A549 (cell line): ENCODE results near the gene WNT9A. TPM values are rescaled to one million over a fixed set of nuclear protein-coding genes. Genes with fewer than 3 reads are reported as not detected.

Experiments
- ATAC-seq, 2 experiments: fragments of 200-7000 bp in 1 of 2; fragments of >200 bp in 1 of 2; cut with Nextera tagmentation in 1 of 2; cut with Tn5 transposase in 1 of 2; 3 replicates each; pipeline versions ENCODE4 v1.8.0 to v1.9.1; 2018 to 2020; ENCODE audit warnings: mild to moderate bottlenecking in 1 of 2, moderate library complexity in 1 of 2
- CTCF ChIA-PET: fragments of 300-600 bp; sonication (Branson Sonifier 250); formaldehyde crosslinking; extraction: SDS; loops from one replicate; lab custom pipeline; 2021; ENCODE audit warnings: antibody characterized with exemption, inconsistent platforms; lab: Yijun Ruan, JAX
- POLR2A ChIA-PET: fragments of 350-600 bp; formaldehyde crosslinking; extraction: SDS; loops from one replicate; lab custom pipeline; 2021; ENCODE audit warnings: antibody characterized with exemption, inconsistent platforms; lab: Yijun Ruan, JAX
- DNase-seq, 2 experiments: peaks; one replicate each; pipeline versions ENCODE4 v3.0.0 to v3.0.0-alpha.2; 2011 to 2016; ENCODE audit warnings: low read depth in 1 of 2, low spot score in 1 of 2
- FAIRE-seq: peaks from 2 replicates; lab custom pipeline; 2011; peaks lifted over from hg19 to GRCh38; lab: Jason Lieb, UNC
- H3K27ac ChIP-seq, 2 experiments: fragments of >200 bp; sonication (Bioruptor Twin); formaldehyde crosslinking; 3 replicates each; pipeline ENCODE4 v1.5.1; 2016 to 2017
- H3K4me1 ChIP-seq: fragments of >200 bp; sonication (Bioruptor Twin); formaldehyde crosslinking; 3 replicates; pipeline ENCODE4 v1.6.1; 2016
- H3K4me2 ChIP-seq: fragments of >200 bp; sonication (Bioruptor Twin); formaldehyde crosslinking; 3 replicates; pipeline ENCODE4 v1.6.1; 2016
- H3K4me3 ChIP-seq: fragments of >200 bp; sonication (Bioruptor Twin); formaldehyde crosslinking; 3 replicates; pipeline ENCODE4 v1.5.1; 2016
- H3K9me3 ChIP-seq: fragments of >200 bp; sonication (Bioruptor Twin); formaldehyde crosslinking; 3 replicates; pipeline ENCODE4 v1.6.1; 2016
- BCL3 ChIP-seq: fragments of >200 bp; sonication (Bioruptor Twin); formaldehyde crosslinking; IDR thresholded peaks from 3 replicates; pipeline ENCODE4 v1.6.1; 2016
- CBX8 ChIP-seq: fragments of 200-600 bp; sonication (generic); IDR thresholded peaks from 2 replicates; pipeline ENCODE4 v1.6.1; 2016
- CEBPB ChIP-seq, 2 experiments: fragments of >200 bp in 1 of 2; sonication (Bioruptor Twin) in 1 of 2; formaldehyde crosslinking in 1 of 2; IDR thresholded peaks; 2 replicates each; pipeline ENCODE4 v1.6.1; 2012 to 2016
- CHD4 ChIP-seq: fragments of 200-600 bp; sonication (generic); IDR thresholded peaks from 2 replicates; pipeline ENCODE4 v1.6.1; 2016; ENCODE audit warnings: antibody characterized with exemption, mild to moderate bottlenecking, borderline replicate concordance
- E2F6 ChIP-seq: IDR thresholded peaks from 2 replicates; pipeline ENCODE4 v1.6.1; 2012; ENCODE audit warnings: low read depth, borderline replicate concordance
- EHMT2 ChIP-seq: fragments of 200-600 bp; sonication (generic); IDR thresholded peaks from 2 replicates; pipeline ENCODE4 v1.6.1; 2016; ENCODE audit warnings: antibody characterized with exemption, low read depth, mild to moderate bottlenecking, moderate library complexity
- EP300 ChIP-seq, 2 experiments: fragments of >200 bp; sonication (Bioruptor Twin); formaldehyde crosslinking; IDR thresholded peaks; 2 replicates in 1 of 2; 3 replicates in 1 of 2; pipeline ENCODE4 v1.6.1; 2016 to 2017
- FOSB ChIP-seq: fragments of 250-450 bp; sonication (Bioruptor Pico); IDR thresholded peaks from 2 replicates; pipeline ENCODE4 v1.5.0; 2020; ENCODE audit warnings: mild to moderate bottlenecking, moderate library complexity
- FOSL2 ChIP-seq, 2 experiments: fragments of 450-650 bp in 1 of 2; fragments of >200 bp in 1 of 2; sonication (Bioruptor Twin) in 1 of 2; formaldehyde crosslinking; IDR thresholded peaks; 2 replicates each; pipeline versions ENCODE4 v1.5.0 to v1.6.1; 2016 to 2020; ENCODE audit warnings: mild to moderate bottlenecking in 1 of 2, moderate library complexity in 1 of 2
- FOXS1 ChIP-seq: fragments of 250-450 bp; sonication (Bioruptor Pico); IDR thresholded peaks from 2 replicates; pipeline ENCODE4 v1.5.0; 2020; ENCODE audit warnings: mild to moderate bottlenecking, moderate library complexity
- HEYL ChIP-seq: fragments of 250-450 bp; sonication (Bioruptor Pico); IDR thresholded peaks from 2 replicates; pipeline ENCODE4 v1.8.0; 2021; ENCODE audit warnings: mild to moderate bottlenecking, moderate library complexity
- HOXA7 ChIP-seq: fragments of 250-450 bp; sonication (Bioruptor Pico); IDR thresholded peaks from 2 replicates; pipeline ENCODE4 v1.5.0; 2020; ENCODE audit warnings: mild to moderate bottlenecking, moderate library complexity
- JUN ChIP-seq, 2 experiments: fragments of >200 bp; sonication (Bioruptor Twin); formaldehyde crosslinking; IDR thresholded peaks; 2 replicates in 1 of 2; 3 replicates in 1 of 2; pipeline ENCODE4 v1.6.1; 2016 to 2017
- KDM5A ChIP-seq: fragments of 200-600 bp; sonication (generic); IDR thresholded peaks from 2 replicates; pipeline ENCODE4 v1.6.1; 2016; ENCODE audit warnings: antibody characterized with exemption, mild to moderate bottlenecking
- MAFK ChIP-seq: fragments of 450-650 bp; IDR thresholded peaks from 2 replicates; pipeline ENCODE4 v1.6.1; 2014; ENCODE audit not compliant: partially characterized antibody
- MAX ChIP-seq: IDR thresholded peaks from 2 replicates; pipeline ENCODE4 v1.6.1; 2012
- NPAS2 ChIP-seq: fragments of 250-450 bp; sonication (Bioruptor Pico); IDR thresholded peaks from 2 replicates; pipeline ENCODE4 v1.8.0; 2022; ENCODE audit warnings: mild to moderate bottlenecking, moderate library complexity, borderline replicate concordance
- NR3C1 ChIP-seq: fragments of >200 bp; sonication (Bioruptor Twin); formaldehyde crosslinking; IDR thresholded peaks from 3 replicates; pipeline ENCODE4 v1.6.1; 2017
- RAD21 ChIP-seq, 2 experiments: fragments of >200 bp in 1 of 2; sonication (Bioruptor Twin) in 1 of 2; formaldehyde crosslinking in 1 of 2; IDR thresholded peaks in 1 of 2; conservative IDR thresholded peaks in 1 of 2; 2 replicates in 1 of 2; 3 replicates in 1 of 2; pipeline ENCODE4 v1.6.1; 2012 to 2018; ENCODE audit warnings: inconsistent platforms in 1 of 2
- RCOR1 ChIP-seq: fragments of 150-350 bp; IDR thresholded peaks from 2 replicates; pipeline ENCODE4 v1.6.1; 2014; ENCODE audit warnings: antibody characterized with exemption, low read length, low read depth
- RFX5 ChIP-seq: fragments of 450-650 bp; IDR thresholded peaks from 2 replicates; pipeline ENCODE4 v1.7.1; 2014; ENCODE audit warnings: antibody characterized with exemption, mild to moderate bottlenecking, moderate library complexity
- SMC3 ChIP-seq: fragments of >200 bp; sonication (Bioruptor Twin); formaldehyde crosslinking; IDR thresholded peaks from 3 replicates; pipeline ENCODE4 v1.6.1; 2018; ENCODE audit warnings: inconsistent platforms
- ZNF302 ChIP-seq: fragments of 250-450 bp; sonication (Bioruptor Pico); IDR thresholded peaks from 2 replicates; pipeline ENCODE4 v1.9.0; 2021; ENCODE audit warnings: inconsistent platforms, mild to moderate bottlenecking, moderate library complexity
- ZSCAN20 ChIP-seq: fragments of 250-450 bp; sonication (Bioruptor Pico); IDR thresholded peaks from 2 replicates; pipeline ENCODE4 v1.8.0; 2022; ENCODE audit warnings: mild to moderate bottlenecking, moderate library complexity
- WGBS: methylation state at CpG from one replicate; pipeline ENCODE4 v1.1.6; 2017; ENCODE audit errors: missing lambda C conversion rate; 5-methylcytosine and 5-hydroxymethylcytosine counted together
- polyA plus RNA-seq, 4 experiments: library from polyadenylated mRNA; depleted of rRNA in 3 of 4; stranded (reverse); fragments of >200 nt; fragmentation: RNase III in 1 of 4; extraction: RNeasy Plus Mini Kit Qiagen cat#74134 plus additional on column Dnase treatment in 1 of 4; gene quantifications; 2 replicates in 3 of 4; 3 replicates in 1 of 4; pipeline ENCODE4 v1.2.3, GENCODE V29; 2011 to 2017

The WNT9A gene
- polyA plus RNA-seq, 2 of the 4 experiments (the other 2 are of a cell fraction): 0.75 to 1.2 TPM

- FAIRE-seq: no peak
- 81% methylated on average over 11 of the region's 12 CpGs for WGBS
- no peak for ATAC-seq
These were observed 52.8 kb downstream of the WNT9A start for GRCh38 chr1:227894831-227895451.

DNA sequence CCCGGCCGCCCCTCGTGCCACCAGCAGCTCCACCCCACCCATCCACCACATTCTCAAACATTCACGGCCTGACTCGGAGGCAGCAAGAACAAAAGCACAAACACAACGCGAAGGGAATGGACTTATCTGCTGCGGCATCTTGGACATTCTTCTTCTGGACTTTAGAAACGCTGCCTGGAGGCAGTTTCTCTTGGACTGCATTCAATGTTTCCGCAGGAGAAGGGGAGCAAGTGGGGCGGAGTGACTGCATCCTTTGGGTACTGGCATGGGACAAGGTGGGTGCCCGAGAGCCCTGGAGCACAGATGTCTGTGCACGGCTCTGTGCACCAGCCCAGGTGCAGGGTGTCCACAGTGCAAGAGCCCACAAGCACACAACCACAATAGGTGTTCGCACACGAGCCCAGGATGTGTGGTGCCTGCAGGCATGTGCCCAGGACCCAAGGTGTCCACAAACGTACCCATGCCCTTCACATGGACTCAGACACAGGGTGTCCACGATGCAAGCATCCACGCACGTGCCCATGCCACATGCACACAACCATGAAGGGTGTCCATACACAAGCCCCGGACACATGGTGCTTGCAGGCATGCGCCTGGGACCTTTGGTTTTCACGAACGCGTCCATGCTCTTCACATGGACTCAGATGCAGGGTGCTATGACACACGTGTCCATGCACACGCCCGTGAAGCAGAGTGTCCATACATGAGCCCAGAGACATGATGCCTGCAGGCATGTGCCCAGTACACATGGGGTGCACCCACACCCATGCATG is 53.6 kb downstream of the WNT9A start:
- no peak for ATAC-seq
- Histone ChIP-seq H3K4me3 (no peak overlapping the region), H3K9me3 (no peaks in the 10 kb centered on the region), H3K27ac (no peak overlapping the region), H3K4me1 (no peaks in the 10 kb centered on the region), H3K4me2 (no peak overlapping the region)
- no peak for FAIRE-seq
- CTCF ChIA-PET: no interaction called here
- 65% methylated on average over 22 of the region's 27 CpGs for WGBS
- POLR2A ChIA-PET: no interaction called here
- DNase-seq: no peak
- TF ChIP-seq FOXS1: no peak
- TF ChIP-seq CHD4: no peak

More at GRCh38 chr1:227894831-227895451, 52.8 kb downstream of the WNT9A start:
- TF ChIP-seq KDM5A (no peak), RFX5 (no peak), ZNF302 (CRISPR knock-in tag) (no peak), FOSB (no peak), CEBPB (IDR thresholded peaks at IDR 0.05) (no peak), MAX (no peak), JUN (IDR thresholded peaks at IDR 0.05) (no peak), EHMT2 (no peak), HOXA7 (CRISPR knock-in tag) (no peak), NPAS2 (CRISPR knock-in tag) (no peak), BCL3 (no peak), FOSL2 (IDR thresholded peaks at IDR 0.05) (no peak), FOSL2 (CRISPR knock-in tag; IDR thresholded peaks at IDR 0.05) (no peak), CBX8 (no peak), RAD21 (conservative IDR thresholded peaks at IDR 0.05 in 1 of 2, IDR thresholded peaks at IDR 0.05 in 1 of 2) (no peak), RCOR1 (no peak), SMC3 (no peak), HEYL (CRISPR knock-in tag) (no peak), E2F6 (no peak), EP300 (IDR thresholded peaks at IDR 0.05) (no peak)
- H3K4me2 ChIP-seq: no peak overlapping the region
- H3K4me3 ChIP-seq: no peak overlapping the region
- H3K4me1 ChIP-seq: no peaks in the 10 kb centered on the region
- no peak for DNase-seq
- H3K27ac ChIP-seq: no peak overlapping the region
- ChIA-PET CTCF (no interaction called here), POLR2A (no interaction called here)
- no peaks in the 10 kb centered on the region for H3K9me3 ChIP-seq

- no peaks in the 10 kb centered on the region for H3K9me3 ChIP-seq
- H3K4me3 ChIP-seq: no peak overlapping the region
- TF ChIP-seq MAFK (no peak), NR3C1 (no peak), ZSCAN20 (no peak)
- no peak overlapping the region for H3K27ac ChIP-seq
- no peak for DNase-seq
- ATAC-seq: no peak
- 82% methylated on average over 6 of the region's 9 CpGs for WGBS
- no peak overlapping the region for H3K4me2 ChIP-seq
- FAIRE-seq: no peak
- ChIA-PET POLR2A (no interaction called here), CTCF (no interaction called here)
- no peaks in the 10 kb centered on the region for H3K4me1 ChIP-seq
These were observed 54.3 kb downstream of the WNT9A start for GRCh38 chr1:227893300-227893948.
